ENCODE results near the gene TEAD1.

The TEAD1 gene

GRCh38 chr11:12949453-12949852 is 275.2 kb downstream of the TEAD1 start:
- no peaks in the 10 kb centered on the region for H3K36me3 Mint-ChIP-seq (ENCODE audit: low read depth)
- H3K4me3 Mint-ChIP-seq, result no peak overlapping the region
- no peaks in the 10 kb centered on the region for H3K4me1 Mint-ChIP-seq (ENCODE audit: low read depth)
- peaks cover 10% of the 10 kb centered on the region for H3K9me3 Mint-ChIP-seq
- no peak overlapping the region for H3K27ac Mint-ChIP-seq
- H3K27me3 Mint-ChIP-seq, result peaks cover 34% of the 10 kb centered on the region

GRCh38 chr11:12950670-12951069 is 276.4 kb downstream of the TEAD1 start:
- H3K36me3 Mint-ChIP-seq (ENCODE audit: low read depth), result no peaks in the 10 kb centered on the region
- H3K4me3 Mint-ChIP-seq, result no peak overlapping the region
- H3K4me1 Mint-ChIP-seq (ENCODE audit: low read depth), result no peaks in the 10 kb centered on the region
- H3K9me3 Mint-ChIP-seq, result peaks cover 10% of the 10 kb centered on the region
- no peak overlapping the region for H3K27ac Mint-ChIP-seq
- H3K27me3 Mint-ChIP-seq, result peaks cover 30% of the 10 kb centered on the region

DNA sequence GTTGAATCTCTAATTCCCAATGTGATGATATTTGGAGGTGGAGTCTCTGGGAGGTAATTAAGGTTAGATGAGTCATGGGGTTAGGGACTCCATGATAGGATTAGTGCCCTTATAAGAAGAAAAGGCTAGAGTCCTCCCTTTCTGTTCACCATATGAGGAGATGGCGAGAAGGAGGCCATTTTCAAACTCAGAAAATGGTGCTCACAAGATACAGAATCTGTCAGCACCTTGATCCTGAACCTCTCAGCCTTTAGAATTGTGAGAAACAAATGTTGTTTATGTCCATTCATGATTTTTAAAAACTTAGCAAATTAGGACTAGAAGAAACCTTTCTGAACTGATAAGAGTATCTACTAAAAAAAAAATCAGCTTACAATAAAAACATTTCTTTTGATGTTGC is 277.2 kb downstream of the TEAD1 start:
- Mint-ChIP-seq H3K4me1 (ENCODE audit: low read depth) (no peaks in the 10 kb centered on the region), H3K27ac (no peak overlapping the region), H3K36me3 (ENCODE audit: low read depth) (no peaks in the 10 kb centered on the region), H3K4me3 (no peak overlapping the region), H3K27me3 (peaks cover 33% of the 10 kb centered on the region), H3K9me3 (peaks cover 10% of the 10 kb centered on the region)

- Mint-ChIP-seq H3K27me3 (peaks cover 26% of the 10 kb centered on the region), H3K4me1 (ENCODE audit: low read depth) (no peaks in the 10 kb centered on the region), H3K36me3 (ENCODE audit: low read depth) (no peaks in the 10 kb centered on the region), H3K4me3 (no peak overlapping the region), H3K27ac (no peak overlapping the region), H3K9me3 (peaks cover 10% of the 10 kb centered on the region)
These were observed 277.9 kb downstream of the TEAD1 start for GRCh38 chr11:12952094-12952493.

DNA sequence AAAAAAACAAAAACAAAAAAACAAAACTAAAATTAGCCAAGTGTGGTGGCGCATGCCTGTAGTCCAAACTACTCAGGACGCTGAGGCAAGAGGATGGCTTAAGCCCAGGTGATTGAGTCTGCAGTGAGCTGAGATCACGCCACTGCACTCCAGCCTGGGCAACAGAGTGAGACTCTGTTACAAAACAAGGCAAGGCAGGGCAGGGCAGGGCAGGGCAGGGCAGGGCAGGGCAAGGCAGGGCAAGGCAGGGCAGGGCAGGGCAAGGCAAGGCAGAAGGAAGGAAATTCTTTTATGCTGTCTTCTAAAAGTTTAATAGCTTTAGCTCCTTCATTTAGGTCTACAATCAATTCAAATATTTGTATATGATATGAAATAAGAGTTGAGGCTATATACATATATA is 284.8 kb downstream of the TEAD1 start:
- Mint-ChIP-seq H3K27me3 (peaks cover 21% of the 10 kb centered on the region), H3K4me1 (ENCODE audit: low read depth) (no peaks in the 10 kb centered on the region), H3K36me3 (ENCODE audit: low read depth) (no peaks in the 10 kb centered on the region), H3K27ac (no peak overlapping the region), H3K4me3 (no peak overlapping the region), H3K9me3 (no peaks in the 10 kb centered on the region)

DNA sequence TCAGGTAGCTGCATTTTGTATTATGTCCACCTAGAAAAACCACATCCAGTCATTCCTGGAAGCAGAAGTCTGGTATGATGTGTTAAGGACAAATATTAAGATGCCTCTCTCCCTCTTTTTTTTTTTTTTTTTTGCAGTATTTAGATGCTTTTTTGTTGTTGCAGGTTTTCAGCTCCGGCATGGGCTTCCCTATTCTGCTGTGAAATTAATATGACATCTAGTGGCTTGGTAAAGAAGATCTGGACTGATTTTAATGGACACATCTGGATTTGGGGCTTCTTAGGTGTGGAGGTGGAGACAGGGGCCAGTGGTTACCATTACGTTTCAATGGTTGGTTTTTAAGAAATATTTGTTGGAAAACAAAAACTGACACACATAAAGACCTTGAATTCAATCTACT is 287.4 kb downstream of the TEAD1 start:
- no peaks in the 10 kb centered on the region for H3K4me1 Mint-ChIP-seq (ENCODE audit: low read depth)
- no peak overlapping the region for H3K27ac Mint-ChIP-seq
- H3K9me3 Mint-ChIP-seq, result no peaks in the 10 kb centered on the region
- H3K36me3 Mint-ChIP-seq (ENCODE audit: low read depth), result no peaks in the 10 kb centered on the region
- H3K4me3 Mint-ChIP-seq, result no peak overlapping the region
- H3K27me3 Mint-ChIP-seq, result peaks cover 17% of the 10 kb centered on the region

DNA sequence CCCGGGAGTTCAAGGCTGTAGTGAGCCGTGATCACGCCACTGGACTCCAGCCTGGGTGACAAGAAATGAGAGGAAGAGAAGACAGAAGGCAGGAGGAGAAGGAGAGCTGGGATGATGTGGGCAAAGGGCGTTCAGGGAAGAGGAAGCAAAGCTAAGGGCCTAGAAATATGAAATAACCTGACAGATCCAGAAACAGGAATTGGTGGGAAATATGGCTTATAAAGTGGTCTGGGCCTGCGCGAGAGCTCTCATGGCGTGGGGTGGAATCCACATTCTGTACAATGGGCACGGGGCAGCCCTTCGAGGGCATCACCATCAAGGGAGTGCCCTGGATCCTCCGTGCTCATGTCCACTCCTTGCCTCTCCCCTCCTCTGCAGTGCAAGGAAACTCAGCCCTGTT is 288.1 kb downstream of the TEAD1 start:
- H3K36me3 Mint-ChIP-seq (ENCODE audit: low read depth), result no peaks in the 10 kb centered on the region
- H3K27ac Mint-ChIP-seq, result no peak overlapping the region
- H3K9me3 Mint-ChIP-seq, result no peaks in the 10 kb centered on the region
- no peak overlapping the region for H3K4me3 Mint-ChIP-seq
- no peaks in the 10 kb centered on the region for H3K4me1 Mint-ChIP-seq (ENCODE audit: low read depth)
- peaks cover 20% of the 10 kb centered on the region for H3K27me3 Mint-ChIP-seq

- Mint-ChIP-seq H3K27me3 (peaks cover 20% of the 10 kb centered on the region), H3K4me1 (ENCODE audit: low read depth) (no peaks in the 10 kb centered on the region), H3K36me3 (ENCODE audit: low read depth) (no peaks in the 10 kb centered on the region), H3K9me3 (no peaks in the 10 kb centered on the region), H3K4me3 (no peak overlapping the region), H3K27ac (no peak overlapping the region)
These were observed 288.8 kb downstream of the TEAD1 start for GRCh38 chr11:12963051-12963450.

DNA sequence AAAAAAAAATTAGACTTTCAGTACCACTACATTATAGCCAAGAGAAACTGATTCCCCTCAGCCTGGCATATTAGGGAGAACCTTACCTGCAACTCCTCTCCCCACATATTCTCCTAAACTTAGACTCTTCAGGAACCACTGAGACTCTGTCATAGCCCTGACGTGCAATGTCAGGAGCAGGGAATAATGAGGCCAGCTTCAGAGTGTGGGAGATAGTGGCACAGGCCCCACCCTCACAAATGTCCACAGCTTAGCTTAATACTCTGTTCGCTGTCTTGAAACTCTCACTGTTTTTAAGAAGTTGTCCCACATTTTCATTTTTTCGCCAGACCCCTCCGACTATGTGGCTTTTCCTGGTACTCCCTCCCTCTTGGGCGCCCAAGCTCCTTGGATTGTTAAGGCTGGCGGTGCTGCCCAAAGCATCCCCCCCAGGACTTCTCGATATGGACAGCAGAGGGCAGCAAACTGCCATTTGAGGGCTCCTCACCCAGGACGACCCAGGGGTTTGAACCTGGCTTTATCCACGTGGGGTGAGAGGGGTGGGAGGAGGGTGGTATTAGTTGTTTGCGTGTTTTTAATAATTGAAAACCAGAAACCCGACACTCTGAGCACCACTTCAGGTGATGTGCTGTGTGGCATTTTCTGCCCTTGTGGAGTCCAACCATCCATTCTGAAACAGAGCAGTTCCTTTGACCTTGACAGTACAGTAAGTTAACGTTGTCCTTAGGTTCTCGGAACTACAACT is 289.7 kb downstream of the TEAD1 start:
- H3K27ac Mint-ChIP-seq, result no peak overlapping the region
- no peaks in the 10 kb centered on the region for H3K4me1 Mint-ChIP-seq (ENCODE audit: low read depth)
- H3K36me3 Mint-ChIP-seq (ENCODE audit: low read depth), result no peaks in the 10 kb centered on the region
- H3K4me3 Mint-ChIP-seq, result no peak overlapping the region
- peaks cover 24% of the 10 kb centered on the region for H3K27me3 Mint-ChIP-seq
- no peaks in the 10 kb centered on the region for H3K9me3 Mint-ChIP-seq

- Mint-ChIP-seq H3K27ac (no peak overlapping the region), H3K9me3 (no peaks in the 10 kb centered on the region), H3K27me3 (peaks cover 24% of the 10 kb centered on the region), H3K4me1 (ENCODE audit: low read depth) (no peaks in the 10 kb centered on the region), H3K4me3 (no peak overlapping the region), H3K36me3 (ENCODE audit: low read depth) (no peaks in the 10 kb centered on the region)
These were observed 290.4 kb downstream of the TEAD1 start for GRCh38 chr11:12964650-12965049.

GRCh38 chr11:12966002-12966401 is 291.8 kb downstream of the TEAD1 start:
- no peak overlapping the region for H3K27ac Mint-ChIP-seq
- no peaks in the 10 kb centered on the region for H3K4me1 Mint-ChIP-seq (ENCODE audit: low read depth)
- no peaks in the 10 kb centered on the region for H3K9me3 Mint-ChIP-seq
- H3K27me3 Mint-ChIP-seq, result peaks cover 20% of the 10 kb centered on the region
- no peak overlapping the region for H3K4me3 Mint-ChIP-seq
- no peaks in the 10 kb centered on the region for H3K36me3 Mint-ChIP-seq (ENCODE audit: low read depth)

DNA sequence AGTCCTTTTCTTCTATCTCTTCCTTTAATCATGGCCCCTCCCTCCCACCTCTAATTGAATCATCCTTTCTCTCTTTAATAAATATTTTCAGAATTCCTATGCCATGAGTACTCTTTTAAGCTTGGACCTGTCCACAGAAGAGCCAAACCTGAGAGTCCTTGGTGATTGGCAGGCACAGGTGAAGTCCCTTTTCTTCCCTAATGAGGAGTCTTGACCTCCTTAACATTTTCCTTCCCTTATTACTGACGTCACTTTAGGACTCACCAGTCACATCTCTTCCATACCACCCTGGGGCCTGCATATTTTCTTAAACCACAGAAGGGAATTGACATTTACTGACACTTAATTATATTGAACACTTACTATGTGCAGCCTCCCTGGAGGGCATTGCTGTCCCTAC is 293.9 kb downstream of the TEAD1 start:
- Mint-ChIP-seq H3K36me3 (ENCODE audit: low read depth) (no peaks in the 10 kb centered on the region), H3K4me1 (ENCODE audit: low read depth) (no peaks in the 10 kb centered on the region), H3K27ac (no peak overlapping the region), H3K9me3 (no peaks in the 10 kb centered on the region), H3K27me3 (peaks cover 14% of the 10 kb centered on the region), H3K4me3 (no peak overlapping the region)

DNA sequence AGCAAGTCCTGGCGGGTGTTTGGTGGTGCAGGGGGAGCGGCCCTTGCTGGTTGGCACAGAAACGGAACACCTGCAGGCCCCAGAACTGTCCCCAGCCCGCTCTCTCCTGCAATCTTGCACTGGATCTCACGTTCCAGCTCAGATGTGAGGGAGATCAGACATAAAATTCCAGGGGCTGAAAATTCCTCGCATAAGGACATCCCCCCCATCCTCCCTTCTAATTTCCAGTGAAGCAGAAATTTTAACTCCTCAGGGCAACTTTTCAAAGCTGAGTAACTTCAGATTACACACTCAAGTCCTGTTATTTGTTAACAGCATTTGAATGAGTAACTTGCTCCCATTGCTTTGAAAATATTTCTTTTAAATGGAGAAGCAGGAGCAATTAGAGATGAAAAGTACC is 294.6 kb downstream of the TEAD1 start:
- H3K27me3 Mint-ChIP-seq, result peaks cover 12% of the 10 kb centered on the region
- no peaks in the 10 kb centered on the region for H3K9me3 Mint-ChIP-seq
- H3K27ac Mint-ChIP-seq, result no peak overlapping the region
- no peaks in the 10 kb centered on the region for H3K36me3 Mint-ChIP-seq (ENCODE audit: low read depth)
- H3K4me3 Mint-ChIP-seq, result no peak overlapping the region
- no peaks in the 10 kb centered on the region for H3K4me1 Mint-ChIP-seq (ENCODE audit: low read depth)

DNA sequence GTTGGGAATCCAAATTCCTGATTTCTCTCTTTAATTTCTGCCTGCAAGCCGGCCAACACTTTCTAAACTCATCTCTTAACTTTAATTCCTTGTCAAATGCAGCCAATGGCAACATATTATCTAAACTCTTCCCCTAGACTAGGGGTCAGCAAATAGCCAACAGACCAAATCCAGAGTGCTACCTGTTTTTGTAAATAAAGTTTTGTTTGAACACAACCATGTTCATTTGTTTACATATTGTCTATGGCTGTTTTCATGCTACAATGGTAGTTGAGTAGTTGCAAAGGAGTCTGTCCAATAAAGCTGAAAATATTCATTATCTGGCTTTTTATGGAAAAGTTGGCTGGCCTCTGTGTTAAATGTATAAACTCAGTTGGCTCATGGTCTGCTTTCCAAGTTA is 297.7 kb downstream of the TEAD1 start:
- Mint-ChIP-seq H3K36me3 (ENCODE audit: low read depth) (no peaks in the 10 kb centered on the region), H3K27ac (no peak overlapping the region), H3K4me3 (no peak overlapping the region), H3K4me1 (ENCODE audit: low read depth) (no peaks in the 10 kb centered on the region), H3K9me3 (no peaks in the 10 kb centered on the region), H3K27me3 (peaks cover 12% of the 10 kb centered on the region)

GRCh38 chr11:12973528-12974181 is 299.4 kb downstream of the TEAD1 start:
- no peaks in the 10 kb centered on the region for H3K9me3 Mint-ChIP-seq
- no peaks in the 10 kb centered on the region for H3K36me3 Mint-ChIP-seq (ENCODE audit: low read depth)
- peaks cover 5% of the 10 kb centered on the region for H3K27me3 Mint-ChIP-seq
- no peaks in the 10 kb centered on the region for H3K4me1 Mint-ChIP-seq (ENCODE audit: low read depth)
- no peak overlapping the region for H3K27ac Mint-ChIP-seq
- H3K4me3 Mint-ChIP-seq, result no peak overlapping the region

GRCh38 chr11:12975195-12975594 is 301.0 kb downstream of the TEAD1 start:
- no peaks in the 10 kb centered on the region for H3K4me1 Mint-ChIP-seq (ENCODE audit: low read depth)
- H3K4me3 Mint-ChIP-seq, result no peak overlapping the region
- no peaks in the 10 kb centered on the region for H3K36me3 Mint-ChIP-seq (ENCODE audit: low read depth)
- H3K9me3 Mint-ChIP-seq, result no peaks in the 10 kb centered on the region
- H3K27ac Mint-ChIP-seq, result no peak overlapping the region
- H3K27me3 Mint-ChIP-seq, result peaks cover 5% of the 10 kb centered on the region
